H1 (cell line): ENCODE measurements around the gene NUTM2A. TPM values are rescaled to one million over a fixed set of nuclear protein-coding genes. Genes with fewer than 3 reads are reported as not detected.
"Not testable (repeated sequence)": the region's sequence is repeated elsewhere in the genome, so short reads cannot be mapped to it uniquely, and the experiment has no call there.

Experiments used
- CTCF ChIA-PET: fragments of 300-600 bp; sonication (Branson Sonifier 250); formaldehyde crosslinking; loops from one replicate; lab custom pipeline; 2021; ENCODE audit not compliant: partially characterized antibody; lab: Charles Lee
- POLR2A ChIA-PET: fragments of 300-600 bp; sonication (Branson Sonifier 250); formaldehyde crosslinking; loops from one replicate; lab custom pipeline; 2021; ENCODE audit warnings: inconsistent platforms; ENCODE audit not compliant: partially characterized antibody; lab: Charles Lee
- DNase-seq, 2 experiments: peaks; one replicate each; pipeline versions ENCODE4 v3.0.0 to v3.0.0-alpha.2; 2010 to 2022; ENCODE audit warnings: low spot score in 2 of 2, low read depth in 1 of 2, mixed read lengths in 1 of 2
- FAIRE-seq: peaks from 2 replicates; lab custom pipeline; 2011; peaks lifted over from hg19 to GRCh38; lab: Jason Lieb, UNC
- H2AFZ ChIP-seq: 2 replicates; pipeline ENCODE4 v1.8.1; 2012; ENCODE audit warnings: low read length, inconsistent platforms
- H2AK5ac ChIP-seq: 2 replicates; pipeline ENCODE4 v1.6.1; 2013; ENCODE audit warnings: low read depth, low read length
- H2BK120ac ChIP-seq: replicated peaks from 2 replicates; pipeline ENCODE3; 2013; ENCODE audit warnings: low read depth, low read length, inconsistent platforms
- H2BK12ac ChIP-seq: 2 replicates; pipeline ENCODE4 v1.6.1; 2013; ENCODE audit warnings: low read depth, low read length
- H2BK15ac ChIP-seq: 2 replicates; pipeline ENCODE4 v1.6.1; 2013; ENCODE audit warnings: low read length
- H2BK20ac ChIP-seq: 2 replicates; pipeline ENCODE4 v1.6.1; 2013; ENCODE audit warnings: low read length
- H2BK5ac ChIP-seq: 2 replicates; pipeline ENCODE4 v1.6.1; 2013; ENCODE audit warnings: low read depth, low read length
- H3K14ac ChIP-seq: 2 replicates; pipeline ENCODE4 v1.6.1; 2013; ENCODE audit warnings: inconsistent platforms; ENCODE audit not compliant: insufficient read length
- H3K18ac ChIP-seq: 2 replicates; pipeline ENCODE4 v1.6.1; 2013; ENCODE audit warnings: low read length; ENCODE audit errors: extremely low read depth
- H3K23ac ChIP-seq: 2 replicates; pipeline ENCODE4 v1.6.1; 2013; ENCODE audit warnings: inconsistent platforms; ENCODE audit not compliant: insufficient read length
- H3K23me2 ChIP-seq: 2 replicates; pipeline ENCODE4 v1.6.1; 2013; ENCODE audit warnings: low read depth, low read length
- H3K27ac ChIP-seq: 2 replicates; pipeline ENCODE4 v1.6.1; 2011; ENCODE audit warnings: low read depth, low read length, inconsistent platforms
- H3K27me3 ChIP-seq, 4 experiments: replicated peaks in 1 of 4; 1 replicate in 1 of 4; 2 replicates in 3 of 4; pipeline versions ENCODE4 v1.6.1 to v1.8.1; 2011 to 2013; ENCODE audit warnings: low read length in 3 of 4, mild to moderate bottlenecking in 3 of 4, inconsistent platforms in 2 of 4, mixed read lengths in 2 of 4, moderate library complexity in 1 of 4; ENCODE audit not compliant: control insufficient read depth in 3 of 4, insufficient read depth in 3 of 4; ENCODE audit errors: extremely low read depth in 1 of 4
- H3K36me3 ChIP-seq, 4 experiments: 2 replicates each; pipeline versions ENCODE4 v1.6.1 to v1.8.1; 2011 to 2013; ENCODE audit warnings: mild to moderate bottlenecking in 4 of 4, low read length in 3 of 4, moderate library complexity in 2 of 4, control low read depth in 1 of 4, inconsistent platforms in 1 of 4; ENCODE audit not compliant: insufficient read depth in 4 of 4, control insufficient read depth in 2 of 4
- H3K4ac ChIP-seq: replicated peaks from 2 replicates; pipeline ENCODE3; 2013; ENCODE audit warnings: low read length, low read depth, mixed read lengths, inconsistent platforms; ENCODE audit not compliant: insufficient read length
- H3K4me1 ChIP-seq, 4 experiments: replicated peaks in 1 of 4; 1 replicate in 1 of 4; 2 replicates in 3 of 4; pipeline versions ENCODE4 v1.6.1 to v1.8.1; 2011 to 2013; ENCODE audit warnings: low read length in 3 of 4, inconsistent platforms in 2 of 4, mixed read lengths in 1 of 4; ENCODE audit not compliant: insufficient read depth in 4 of 4, control insufficient read depth in 3 of 4
- H3K4me2 ChIP-seq, 2 experiments: 2 replicates each; pipeline versions ENCODE4 v1.6.1 to v1.8.1; 2011 to 2013; ENCODE audit warnings: low read depth in 2 of 2, low read length in 2 of 2, control low read depth in 1 of 2, inconsistent platforms in 1 of 2, mild to moderate bottlenecking in 1 of 2; ENCODE audit not compliant: insufficient read depth in 1 of 2
- H3K4me3 ChIP-seq, 4 experiments: fragments of 200-600, 300-600 bp in 1 of 4; sonication (generic), shearing (Covaris generic), sonication (Bioruptor Twin) in 1 of 4; 2 replicates each; pipeline versions ENCODE4 v1.5.1 to v1.8.1; 2011 to 2016; ENCODE audit warnings: low read length in 4 of 4, low read depth in 3 of 4, control low read depth in 2 of 4, inconsistent platforms in 2 of 4, mild to moderate bottlenecking in 2 of 4, mixed read lengths in 1 of 4, moderate library complexity in 1 of 4; ENCODE audit not compliant: insufficient read depth in 2 of 4; ENCODE audit errors: extremely low read depth in 1 of 4
- H3K56ac ChIP-seq: replicated peaks from 2 replicates; pipeline ENCODE3; 2013; ENCODE audit warnings: low read depth, mild to moderate bottlenecking, mixed read lengths, low read length, inconsistent platforms; ENCODE audit not compliant: insufficient read length
- H3K79me1 ChIP-seq: 2 replicates; pipeline ENCODE4 v1.6.1; 2013; ENCODE audit warnings: low read depth, low read length, control low read depth
- H3K79me2 ChIP-seq, 2 experiments: 2 replicates each; pipeline versions ENCODE4 v1.6.1 to v1.8.1; 2012 to 2013; ENCODE audit warnings: low read length in 2 of 2, mild to moderate bottlenecking in 2 of 2, inconsistent platforms in 1 of 2; ENCODE audit not compliant: insufficient read depth in 2 of 2, control insufficient read depth in 1 of 2
- H3K9ac ChIP-seq, 4 experiments: replicated peaks in 1 of 4; 1 replicate in 1 of 4; 2 replicates in 3 of 4; pipeline versions ENCODE4 v1.6.1 to v1.8.1; 2011 to 2013; ENCODE audit warnings: low read depth in 3 of 4, low read length in 3 of 4, control low read depth in 2 of 4, mild to moderate bottlenecking in 2 of 4, moderate library complexity in 2 of 4, inconsistent platforms in 1 of 4; ENCODE audit errors: extremely low read depth in 1 of 4
- H3K9me3 ChIP-seq, 2 experiments: 2 replicates each; pipeline versions ENCODE4 v1.6.1 to v1.8.1; 2012 to 2013; ENCODE audit warnings: mild to moderate bottlenecking in 2 of 2, moderate library complexity in 2 of 2, control low read depth in 1 of 2, inconsistent platforms in 1 of 2, low read depth in 1 of 2, low read length in 1 of 2, mixed read lengths in 1 of 2; ENCODE audit not compliant: insufficient read depth in 2 of 2
- H4K20me1 ChIP-seq, 2 experiments: replicated peaks in 1 of 2; 2 replicates each; pipeline versions ENCODE3 to v1.8.1; 2011 to 2013; ENCODE audit warnings: inconsistent platforms in 2 of 2, low read length in 2 of 2, mild to moderate bottlenecking in 1 of 2; ENCODE audit not compliant: insufficient read depth in 2 of 2, control insufficient read depth in 1 of 2
- H4K5ac ChIP-seq: 2 replicates; pipeline ENCODE4 v1.6.1; 2013; ENCODE audit warnings: low read length, low read depth, mixed read lengths, inconsistent platforms; ENCODE audit not compliant: insufficient read length
- H4K8ac ChIP-seq: 2 replicates; pipeline ENCODE4 v1.8.0; 2013; ENCODE audit warnings: mild to moderate bottlenecking, moderate library complexity, low read length, inconsistent platforms; ENCODE audit not compliant: insufficient read depth; ENCODE audit errors: extremely low read depth
- H4K91ac ChIP-seq: replicated peaks from 2 replicates; pipeline ENCODE3; 2013; ENCODE audit warnings: low read length, mixed read lengths, inconsistent platforms; ENCODE audit not compliant: insufficient read length
- WGBS, 2 experiments: shearing (Covaris generic) in 1 of 2; methylation state at CpG; one replicate each; pipeline versions ENCODE4 v1.1.6 to v1.1.7; 2013 to 2015; ENCODE audit warnings: low lambda C conversion rate in 2 of 2, mixed read lengths in 2 of 2, inconsistent platforms in 1 of 2, low coverage in 1 of 2, missing lambda C conversion rate in 1 of 2; ENCODE audit not compliant: insufficient replicate concordance in 2 of 2, insufficient coverage in 1 of 2, insufficient read length in 1 of 2; ENCODE audit errors: extremely low coverage in 1 of 2, missing lambda C conversion rate in 1 of 2; 5-methylcytosine and 5-hydroxymethylcytosine counted together
- polyA plus RNA-seq, 7 experiments: library from polyadenylated mRNA; depleted of rRNA in 3 of 7; stranded (reverse) in 5 of 7; unstranded in 2 of 7; fragments of >200 nt in 5 of 7; fragments of 200-250 nt in 2 of 7; gene quantifications; 1 replicate in 5 of 7; 2 replicates in 1 of 7; 4 replicates in 1 of 7; pipeline versions ENCODE4 v1.2.1 to v1.2.3, GENCODE V29; 2011 to 2013; ENCODE audit warnings: missing spikeins in 2 of 7, mixed read lengths in 2 of 7
- total RNA-seq: library from RNA; stranded (reverse); fragmentation: NEBNext Ultra II Directional; extraction: Animal tissue kit (Norgen Biotek cat#: 25700); gene quantifications from 2 replicates; pipeline ENCODE4 v1.2.1, GENCODE V29; 2021

The NUTM2A gene
- total and polyA plus RNA-seq, 2 of the 8 experiments (the other 6 are each of a cell fraction or from before 2014, with no cell fraction given), result 0.41 to 0.51 TPM

- H2BK20ac ChIP-seq, H4K20me1 ChIP-seq, H4K8ac ChIP-seq, H4K5ac ChIP-seq, H3K56ac ChIP-seq, H2BK15ac ChIP-seq, POLR2A ChIA-PET, H3K9ac ChIP-seq, H3K9me3 ChIP-seq, DNase-seq, H3K23ac ChIP-seq, H3K27ac ChIP-seq, H2BK5ac ChIP-seq, H3K4me2 ChIP-seq, H3K14ac ChIP-seq, H3K23me2 ChIP-seq, H3K4ac ChIP-seq, H2BK120ac ChIP-seq, H3K36me3 ChIP-seq, H3K79me1 ChIP-seq, CTCF ChIA-PET, H3K27me3 ChIP-seq, H2BK12ac ChIP-seq, H4K91ac ChIP-seq, H3K18ac ChIP-seq, FAIRE-seq, H2AK5ac ChIP-seq, H3K4me3 ChIP-seq, H2AFZ ChIP-seq, H3K79me2 ChIP-seq, H3K4me1 ChIP-seq: not testable (repeated sequence)
- WGBS, 2 experiments, result no CpG with 5 or more reads among the region's 1 CpG
Measured at GRCh38 chr10:87280749-87281392, 55.6 kb downstream of the NUTM2A start.

Other genes with a start within 250 kb of the NUTM2A start
- not detected in 2 replicates for gene FAM25A, start 205.2 kb upstream of the NUTM2A start, total RNA-seq
- gene FAM25A, start 205.2 kb upstream of the NUTM2A start, polyA plus RNA-seq (2011; rRNA removed), result not detected in 2 replicates
- 93.6 and 96.2 TPM in 2 replicates for gene GLUD1, start 130.6 kb upstream of the NUTM2A start, total RNA-seq
- 29.6 and 41.0 TPM in 2 replicates for gene GLUD1, start 130.6 kb upstream of the NUTM2A start, polyA plus RNA-seq (2011; rRNA removed)
- 31.6 and 32.4 TPM in 2 replicates for gene SHLD2, start 130.2 kb upstream of the NUTM2A start, total RNA-seq
- gene SHLD2, start 130.2 kb upstream of the NUTM2A start, polyA plus RNA-seq (2011; rRNA removed), result 4.5 and 7.9 TPM in 2 replicates
- 1.5 and 2.2 TPM in 2 replicates for gene NUTM2D, start 132.3 kb downstream of the NUTM2A start, total RNA-seq
- gene NUTM2D, start 132.3 kb downstream of the NUTM2A start, polyA plus RNA-seq (2011; rRNA removed), result 0.76 and 1.2 TPM in 2 replicates